ENCODE measurements around the gene ARMH3. TPM values are rescaled to one million over a fixed set of nuclear protein-coding genes. Genes with fewer than 3 reads are reported as not detected.

The ARMH3 gene
- total RNA-seq, 1 donor from 2014 or later, result 10.7 TPM

GRCh38 chr10:101939008-101939648 is 116.8 kb downstream of the ARMH3 start:
- no peaks in the 10 kb centered on the region for H3K36me3 ChIP-seq (ENCODE audit: control insufficient read depth, insufficient read depth, low read length)
- no peaks in the 10 kb centered on the region for H3K27me3 ChIP-seq (ENCODE audit: control insufficient read depth, insufficient read depth, low read length)
- no peak for TF ChIP-seq CTCF (IDR thresholded peaks at IDR 0.05; ENCODE audit: insufficient read depth, low read length, poor library complexity, severe bottlenecking)
- no peak overlapping the region for H3K4me3 ChIP-seq (ENCODE audit: low read depth, low read length)
- DNase-seq (ENCODE audit: low read depth), result peak; percentile 49

GRCh38 chr10:101938305-101939007 is 117.5 kb downstream of the ARMH3 start:
- DNase-seq (ENCODE audit: low read depth), result peak; percentile 61
- H3K36me3 ChIP-seq (ENCODE audit: control insufficient read depth, insufficient read depth, low read length), result no peaks in the 10 kb centered on the region
- no peaks in the 10 kb centered on the region for H3K27me3 ChIP-seq (ENCODE audit: control insufficient read depth, insufficient read depth, low read length)
- no peak for TF ChIP-seq CTCF (IDR thresholded peaks at IDR 0.05; ENCODE audit: insufficient read depth, low read length, poor library complexity, severe bottlenecking)
- no peak overlapping the region for H3K4me3 ChIP-seq (ENCODE audit: low read depth, low read length)

DNA sequence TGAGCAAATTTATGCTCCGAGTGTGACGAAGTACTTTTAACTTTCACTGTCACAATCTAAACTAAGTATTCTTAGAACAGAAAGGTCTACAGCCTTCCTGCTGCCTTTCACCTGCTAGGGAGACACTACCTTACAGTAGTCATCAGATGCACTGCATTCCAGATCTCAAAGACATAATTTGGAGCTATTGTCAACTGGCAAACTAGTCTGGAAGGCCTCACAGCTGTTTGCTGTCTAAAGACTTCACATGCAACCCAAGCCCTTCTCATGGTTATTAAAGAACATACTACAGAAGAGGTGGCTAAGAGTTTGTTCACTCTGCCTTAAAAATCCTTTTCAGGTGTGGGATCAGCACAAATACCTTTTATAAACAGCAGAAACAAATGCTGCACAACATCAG is 120.5 kb downstream of the ARMH3 start:
- H3K27me3 ChIP-seq (ENCODE audit: control insufficient read depth, insufficient read depth, low read length), result no peaks in the 10 kb centered on the region
- DNase-seq (ENCODE audit: low read depth), result no peak
- H3K36me3 ChIP-seq (ENCODE audit: control insufficient read depth, insufficient read depth, low read length), result no peaks in the 10 kb centered on the region
- no peak overlapping the region for H3K4me3 ChIP-seq (ENCODE audit: low read depth, low read length)
- no peak for TF ChIP-seq CTCF (IDR thresholded peaks at IDR 0.05; ENCODE audit: insufficient read depth, low read length, poor library complexity, severe bottlenecking)

- no peak for TF ChIP-seq CTCF (IDR thresholded peaks at IDR 0.05; ENCODE audit: insufficient read depth, low read length, poor library complexity, severe bottlenecking)
- Histone ChIP-seq H3K27me3 (ENCODE audit: control insufficient read depth, insufficient read depth, low read length) (no peaks in the 10 kb centered on the region), H3K4me3 (ENCODE audit: low read depth, low read length) (no peak overlapping the region), H3K36me3 (ENCODE audit: control insufficient read depth, insufficient read depth, low read length) (no peaks in the 10 kb centered on the region)
- no peak for DNase-seq (ENCODE audit: low read depth)
These were observed 121.2 kb downstream of the ARMH3 start for GRCh38 chr10:101934686-101935305.

- no peak overlapping the region for H3K4me3 ChIP-seq (ENCODE audit: low read depth, low read length)
- H3K27me3 ChIP-seq (ENCODE audit: control insufficient read depth, insufficient read depth, low read length), result no peaks in the 10 kb centered on the region
- no peak for TF ChIP-seq CTCF (IDR thresholded peaks at IDR 0.05; ENCODE audit: insufficient read depth, low read length, poor library complexity, severe bottlenecking)
- no peak for DNase-seq (ENCODE audit: low read depth)
- H3K36me3 ChIP-seq (ENCODE audit: control insufficient read depth, insufficient read depth, low read length), result no peaks in the 10 kb centered on the region
These were observed 122.0 kb downstream of the ARMH3 start for GRCh38 chr10:101933976-101934375.

All from kidney epithelial cell (primary cell).